ENCODE results near the gene ESCO1. TPM values are rescaled to one million over a fixed set of nuclear protein-coding genes. Genes with fewer than 3 reads are reported as not detected.

The ESCO1 gene
- total and polyA plus RNA-seq, 2 of the 13 experiments (the other 11 are each of a cell fraction or from before 2014, with no cell fraction given): 6.3 to 19.4 TPM

DNA sequence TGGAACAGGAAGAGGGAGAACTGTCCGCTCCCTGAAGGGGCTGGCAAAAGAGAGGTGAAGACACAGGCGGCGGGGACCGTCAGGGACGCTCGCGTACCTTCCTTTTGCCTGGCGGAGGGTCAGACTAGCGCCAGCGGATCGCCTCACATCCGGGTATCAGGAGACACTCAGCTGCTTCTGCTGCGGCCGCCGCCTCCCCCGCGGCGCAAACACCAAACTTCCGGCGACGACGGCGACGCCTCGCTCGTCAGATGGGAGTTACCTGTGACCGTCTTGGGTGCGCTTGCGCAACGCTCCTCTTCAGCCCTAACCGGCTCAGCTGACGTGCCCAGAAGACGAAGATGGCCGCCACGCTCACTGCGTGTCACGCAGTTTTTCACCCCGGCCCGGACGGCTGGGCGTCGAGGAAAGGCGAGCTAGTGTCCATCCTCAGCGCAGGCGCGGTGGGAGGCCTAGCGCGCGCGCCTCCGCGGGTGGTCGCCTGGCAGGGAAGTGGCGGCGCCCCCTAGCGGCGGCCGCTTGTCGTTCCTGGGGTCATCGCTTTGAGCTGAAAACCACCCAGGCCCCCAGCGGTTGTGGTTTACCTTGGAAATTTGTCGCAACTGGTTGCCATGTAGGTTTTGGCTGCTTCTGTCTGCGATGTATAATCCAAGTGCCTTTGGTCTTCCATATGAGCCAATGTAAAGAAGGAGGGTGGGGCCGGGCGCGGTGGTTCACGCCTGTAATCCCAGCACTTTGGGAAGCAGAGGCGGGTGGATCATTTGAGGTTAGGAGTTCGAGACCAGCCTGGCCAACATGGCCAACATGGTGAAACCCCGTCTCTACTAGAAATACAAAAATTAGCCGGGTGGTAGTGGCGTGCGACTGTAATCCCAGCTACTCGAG is at the start of gene ESCO1 (continued):
- TF ChIP-seq SP140L (CRISPR knock-in tag; IDR thresholded peaks at IDR 0.05; ENCODE audit: borderline replicate concordance) (no peak), MAFG (CRISPR knock-in tag; IDR thresholded peaks at IDR 0.05) (no peak), ZNF329 (CRISPR knock-in tag; IDR thresholded peaks at IDR 0.05; ENCODE audit: low read depth) (peak; percentile 79; the same call in 1 of the 2 replicates), ZNF180 (CRISPR knock-in tag; IDR thresholded peaks at IDR 0.05; ENCODE audit: borderline replicate concordance, low read depth) (no peak), MEIS2 (CRISPR knock-in tag; IDR thresholded peaks at IDR 0.05) (peak; percentile 83; the same call in 1 of the 2 replicates), MYNN (CRISPR knock-in tag; IDR thresholded peaks at IDR 0.05; ENCODE audit: low read depth) (0 out of 2 replicates have a peak, but pooled peaks have one; percentile 24), ZNF747 (CRISPR knock-in tag; IDR thresholded peaks at IDR 0.05; ENCODE audit: borderline replicate concordance) (peak; percentile 86), RBFOX2 (IDR thresholded peaks at IDR 0.05; ENCODE audit: low read depth, low read length) (peak; percentile 93), SRSF1 (optimal IDR thresholded peaks at IDR 0.05; ENCODE audit: low read depth, low read length) (no peak), ATRX (CRISPR knock-in tag; IDR thresholded peaks at IDR 0.05; ENCODE audit: borderline replicate concordance) (no peak), ZNF549 (CRISPR knock-in tag; IDR thresholded peaks at IDR 0.05) (no peak), PHF21A (CRISPR knock-in tag; IDR thresholded peaks at IDR 0.05) (peak; percentile 94), ZNF562 (CRISPR knock-in tag; IDR thresholded peaks at IDR 0.05; ENCODE audit: borderline replicate concordance) (no peak), ZIK1 (CRISPR knock-in tag; IDR thresholded peaks at IDR 0.05; ENCODE audit: borderline replicate concordance, low read depth) (peak; percentile 88; the same call in 1 of the 2 replicates), ZBTB7B (CRISPR knock-in tag; IDR thresholded peaks at IDR 0.05) (peak; percentile 97), SP5 (CRISPR knock-in tag; IDR thresholded peaks at IDR 0.05; ENCODE audit: borderline replicate concordance, low read depth) (peak; percentile 44; the same call in 1 of the 2 replicates), HOXD1 (CRISPR knock-in tag; IDR thresholded peaks at IDR 0.05) (peak; percentile 89), ZNF614 (CRISPR knock-in tag; IDR thresholded peaks at IDR 0.05; ENCODE audit: borderline replicate concordance) (peak; percentile 93), ZNF564 (CRISPR knock-in tag; IDR thresholded peaks at IDR 0.05) (peak; percentile 88; the same call in 1 of the 2 replicates)
- TF ChIP-seq, protein P1, sequence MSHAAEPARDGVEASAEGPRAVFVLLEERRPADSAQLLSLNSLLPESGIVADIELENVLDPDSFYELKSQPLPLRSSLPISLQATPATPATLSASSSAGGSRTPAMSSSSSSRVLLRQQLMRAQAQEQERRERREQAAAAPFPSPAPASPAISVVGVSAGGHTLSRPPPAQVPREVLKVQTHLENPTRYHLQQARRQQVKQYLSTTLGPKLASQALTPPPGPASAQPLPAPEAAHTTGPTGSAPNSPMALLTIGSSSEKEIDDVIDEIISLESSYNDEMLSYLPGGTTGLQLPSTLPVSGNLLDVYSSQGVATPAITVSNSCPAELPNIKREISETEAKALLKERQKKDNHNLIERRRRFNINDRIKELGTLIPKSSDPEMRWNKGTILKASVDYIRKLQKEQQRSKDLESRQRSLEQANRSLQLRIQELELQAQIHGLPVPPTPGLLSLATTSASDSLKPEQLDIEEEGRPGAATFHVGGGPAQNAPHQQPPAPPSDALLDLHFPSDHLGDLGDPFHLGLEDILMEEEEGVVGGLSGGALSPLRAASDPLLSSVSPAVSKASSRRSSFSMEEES (CRISPR knock-in tag; IDR thresholded peaks at IDR 0.05): peak; percentile 86
- TF ChIP-seq, protein P2, sequence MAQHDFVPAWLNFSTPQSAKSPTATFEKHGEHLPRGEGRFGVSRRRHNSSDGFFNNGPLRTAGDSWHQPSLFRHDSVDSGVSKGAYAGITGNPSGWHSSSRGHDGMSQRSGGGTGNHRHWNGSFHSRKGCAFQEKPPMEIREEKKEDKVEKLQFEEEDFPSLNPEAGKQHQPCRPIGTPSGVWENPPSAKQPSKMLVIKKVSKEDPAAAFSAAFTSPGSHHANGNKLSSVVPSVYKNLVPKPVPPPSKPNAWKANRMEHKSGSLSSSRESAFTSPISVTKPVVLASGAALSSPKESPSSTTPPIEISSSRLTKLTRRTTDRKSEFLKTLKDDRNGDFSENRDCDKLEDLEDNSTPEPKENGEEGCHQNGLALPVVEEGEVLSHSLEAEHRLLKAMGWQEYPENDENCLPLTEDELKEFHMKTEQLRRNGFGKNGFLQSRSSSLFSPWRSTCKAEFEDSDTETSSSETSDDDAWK (CRISPR knock-in tag; IDR thresholded peaks at IDR 0.05): no peak
- TF ChIP-seq, protein P3, sequence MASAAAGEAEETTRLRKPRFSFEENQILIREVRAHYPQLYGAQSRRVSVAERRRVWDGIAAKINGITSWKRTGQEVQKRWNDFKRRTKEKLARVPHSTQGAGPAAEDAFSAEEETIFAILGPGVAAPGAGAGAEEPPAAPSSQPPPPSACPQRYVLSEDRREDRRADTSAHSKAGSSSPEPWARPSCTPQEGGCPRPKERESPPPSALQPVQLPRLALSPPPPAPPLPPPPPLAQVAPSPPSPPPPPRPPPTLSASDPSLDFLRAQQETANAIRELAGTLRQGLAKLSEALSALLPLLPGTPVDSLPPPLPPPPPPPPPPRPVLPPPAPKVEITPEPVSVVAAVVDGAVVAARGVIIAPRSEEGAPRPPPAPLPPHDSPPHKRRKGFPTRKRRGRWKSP (CRISPR knock-in tag; IDR thresholded peaks at IDR 0.05): peak; percentile 99
- TF ChIP-seq, protein P4, sequence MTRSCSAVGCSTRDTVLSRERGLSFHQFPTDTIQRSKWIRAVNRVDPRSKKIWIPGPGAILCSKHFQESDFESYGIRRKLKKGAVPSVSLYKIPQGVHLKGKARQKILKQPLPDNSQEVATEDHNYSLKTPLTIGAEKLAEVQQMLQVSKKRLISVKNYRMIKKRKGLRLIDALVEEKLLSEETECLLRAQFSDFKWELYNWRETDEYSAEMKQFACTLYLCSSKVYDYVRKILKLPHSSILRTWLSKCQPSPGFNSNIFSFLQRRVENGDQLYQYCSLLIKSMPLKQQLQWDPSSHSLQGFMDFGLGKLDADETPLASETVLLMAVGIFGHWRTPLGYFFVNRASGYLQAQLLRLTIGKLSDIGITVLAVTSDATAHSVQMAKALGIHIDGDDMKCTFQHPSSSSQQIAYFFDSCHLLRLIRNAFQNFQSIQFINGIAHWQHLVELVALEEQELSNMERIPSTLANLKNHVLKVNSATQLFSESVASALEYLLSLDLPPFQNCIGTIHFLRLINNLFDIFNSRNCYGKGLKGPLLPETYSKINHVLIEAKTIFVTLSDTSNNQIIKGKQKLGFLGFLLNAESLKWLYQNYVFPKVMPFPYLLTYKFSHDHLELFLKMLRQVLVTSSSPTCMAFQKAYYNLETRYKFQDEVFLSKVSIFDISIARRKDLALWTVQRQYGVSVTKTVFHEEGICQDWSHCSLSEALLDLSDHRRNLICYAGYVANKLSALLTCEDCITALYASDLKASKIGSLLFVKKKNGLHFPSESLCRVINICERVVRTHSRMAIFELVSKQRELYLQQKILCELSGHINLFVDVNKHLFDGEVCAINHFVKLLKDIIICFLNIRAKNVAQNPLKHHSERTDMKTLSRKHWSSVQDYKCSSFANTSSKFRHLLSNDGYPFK (CRISPR knock-in tag; IDR thresholded peaks at IDR 0.05; ENCODE audit: borderline replicate concordance): peak; percentile 88; the same call in 1 of the 2 replicates
